ENCODE data around the gene POLR2L.

DNA sequence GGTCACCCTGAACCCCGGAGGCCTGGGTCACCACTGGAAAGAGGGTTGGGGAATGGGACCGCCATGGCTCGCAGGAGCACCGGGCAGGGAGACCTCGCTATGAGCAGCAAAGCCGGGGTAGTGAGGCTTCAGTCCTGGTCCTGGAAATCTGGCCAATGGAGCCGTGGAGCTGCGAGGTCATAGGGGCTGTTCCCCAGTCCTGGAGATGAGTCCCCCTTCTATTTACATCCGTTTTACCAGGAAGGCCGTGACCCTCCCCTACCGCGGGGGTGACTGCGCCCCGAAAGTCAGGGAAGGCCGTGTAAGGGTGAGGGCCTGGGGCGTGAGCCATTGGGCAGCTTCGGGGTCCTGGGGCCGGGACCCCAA, 37.7 kb downstream of the POLR2L start:
- TF ChIP-seq POLR2A (IDR thresholded peaks at IDR 0.05), result no peak
- TF ChIP-seq, protein P1, sequence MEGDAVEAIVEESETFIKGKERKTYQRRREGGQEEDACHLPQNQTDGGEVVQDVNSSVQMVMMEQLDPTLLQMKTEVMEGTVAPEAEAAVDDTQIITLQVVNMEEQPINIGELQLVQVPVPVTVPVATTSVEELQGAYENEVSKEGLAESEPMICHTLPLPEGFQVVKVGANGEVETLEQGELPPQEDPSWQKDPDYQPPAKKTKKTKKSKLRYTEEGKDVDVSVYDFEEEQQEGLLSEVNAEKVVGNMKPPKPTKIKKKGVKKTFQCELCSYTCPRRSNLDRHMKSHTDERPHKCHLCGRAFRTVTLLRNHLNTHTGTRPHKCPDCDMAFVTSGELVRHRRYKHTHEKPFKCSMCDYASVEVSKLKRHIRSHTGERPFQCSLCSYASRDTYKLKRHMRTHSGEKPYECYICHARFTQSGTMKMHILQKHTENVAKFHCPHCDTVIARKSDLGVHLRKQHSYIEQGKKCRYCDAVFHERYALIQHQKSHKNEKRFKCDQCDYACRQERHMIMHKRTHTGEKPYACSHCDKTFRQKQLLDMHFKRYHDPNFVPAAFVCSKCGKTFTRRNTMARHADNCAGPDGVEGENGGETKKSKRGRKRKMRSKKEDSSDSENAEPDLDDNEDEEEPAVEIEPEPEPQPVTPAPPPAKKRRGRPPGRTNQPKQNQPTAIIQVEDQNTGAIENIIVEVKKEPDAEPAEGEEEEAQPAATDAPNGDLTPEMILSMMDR (IDR thresholded peaks at IDR 0.05), result no peak

All from testis (tissue), 2 donors.